Prostate gland (tissue), 2 donors: Measurements from ENCODE around the gene DOCK4.

Experiments
- POLR2A ChIP-seq: fragments of 450-650 bp; IDR thresholded peaks from one replicate; pipeline ENCODE4 v1.6.1; 2016; ENCODE audit warnings: antibody characterized with exemption, mild to moderate bottlenecking
- TF ChIP-seq, protein P1 (sequence below), 4 experiments: fragments of 200-600 bp in 2 of 4; fragments of 450-650 bp in 2 of 4; sonication (generic) in 2 of 4; IDR thresholded peaks; 1 replicate in 3 of 4; 2 replicates in 1 of 4; pipeline ENCODE4 v1.5.1; 2016 to 2019; ENCODE audit warnings: antibody characterized with exemption in 4 of 4, mild to moderate bottlenecking in 2 of 4, moderate library complexity in 2 of 4

DNA sequence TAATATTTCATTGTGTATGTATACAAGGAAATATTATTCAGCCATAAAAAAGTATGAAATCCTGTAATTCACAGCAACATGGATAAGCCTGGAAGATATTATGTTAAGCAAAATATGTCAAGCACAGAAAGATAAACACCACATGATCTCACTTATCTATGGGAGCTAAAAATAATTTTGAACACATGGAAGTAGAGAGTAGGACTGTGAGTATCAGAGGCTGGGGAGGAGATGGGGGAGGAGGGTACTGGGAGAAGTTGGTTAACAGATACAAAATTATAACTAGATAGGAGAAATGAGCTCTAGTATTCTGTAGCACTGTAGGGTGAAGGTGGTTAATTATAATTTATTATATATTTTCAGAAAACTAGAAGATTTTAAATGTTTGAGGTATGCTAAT lies 132.7 kb downstream of the DOCK4 start:
- TF ChIP-seq, protein P1, sequence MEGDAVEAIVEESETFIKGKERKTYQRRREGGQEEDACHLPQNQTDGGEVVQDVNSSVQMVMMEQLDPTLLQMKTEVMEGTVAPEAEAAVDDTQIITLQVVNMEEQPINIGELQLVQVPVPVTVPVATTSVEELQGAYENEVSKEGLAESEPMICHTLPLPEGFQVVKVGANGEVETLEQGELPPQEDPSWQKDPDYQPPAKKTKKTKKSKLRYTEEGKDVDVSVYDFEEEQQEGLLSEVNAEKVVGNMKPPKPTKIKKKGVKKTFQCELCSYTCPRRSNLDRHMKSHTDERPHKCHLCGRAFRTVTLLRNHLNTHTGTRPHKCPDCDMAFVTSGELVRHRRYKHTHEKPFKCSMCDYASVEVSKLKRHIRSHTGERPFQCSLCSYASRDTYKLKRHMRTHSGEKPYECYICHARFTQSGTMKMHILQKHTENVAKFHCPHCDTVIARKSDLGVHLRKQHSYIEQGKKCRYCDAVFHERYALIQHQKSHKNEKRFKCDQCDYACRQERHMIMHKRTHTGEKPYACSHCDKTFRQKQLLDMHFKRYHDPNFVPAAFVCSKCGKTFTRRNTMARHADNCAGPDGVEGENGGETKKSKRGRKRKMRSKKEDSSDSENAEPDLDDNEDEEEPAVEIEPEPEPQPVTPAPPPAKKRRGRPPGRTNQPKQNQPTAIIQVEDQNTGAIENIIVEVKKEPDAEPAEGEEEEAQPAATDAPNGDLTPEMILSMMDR (IDR thresholded peaks at IDR 0.05) = no peak
- no peak for TF ChIP-seq POLR2A
